Adipocyte (in vitro differentiated cells): ENCODE measurements around the gene DHRS9.

ENCODE experiments used
- DNase-seq: peaks from one replicate; pipeline ENCODE4 v3.0.0-alpha.2; 2015; ENCODE audit warnings: low read depth
- H3K27me3 ChIP-seq: replicated peaks from 2 replicates; pipeline ENCODE4 v1.7.0; 2013; ENCODE audit warnings: mild to moderate bottlenecking, low read length, moderate library complexity; ENCODE audit not compliant: control insufficient read depth, insufficient read depth
- H3K36me3 ChIP-seq: 2 replicates; pipeline ENCODE4 v1.7.0; 2013; ENCODE audit warnings: low read length, mild to moderate bottlenecking, moderate library complexity; ENCODE audit not compliant: control insufficient read depth, insufficient read depth, severe bottlenecking
- H3K4me1 ChIP-seq: 2 replicates; pipeline ENCODE4 v1.7.0; 2013; ENCODE audit warnings: mild to moderate bottlenecking, low read length, moderate library complexity; ENCODE audit not compliant: control insufficient read depth, insufficient read depth
- H3K4me3 ChIP-seq: 2 replicates; pipeline ENCODE4 v1.7.0; 2013; ENCODE audit warnings: mild to moderate bottlenecking, low read length, moderate library complexity
- H3K9ac ChIP-seq: 2 replicates; pipeline ENCODE4 v1.7.0; 2013; ENCODE audit warnings: mild to moderate bottlenecking, low read length, moderate library complexity
- H3K9me3 ChIP-seq: 2 replicates; pipeline ENCODE4 v1.7.0; 2013; ENCODE audit warnings: mild to moderate bottlenecking, low read length, moderate library complexity; ENCODE audit not compliant: control insufficient read depth

Gene DHRS9

GRCh38 chr2:169065864-169066517, 3.4 kb upstream of the DHRS9 start:
- Histone ChIP-seq H3K36me3 (no peaks in the 10 kb centered on the region), H3K9ac (peak overlapping the region; percentile 33), H3K4me1 (peaks cover 28% of the 10 kb centered on the region), H3K4me3 (no peak overlapping the region), H3K27me3 (no peaks in the 10 kb centered on the region), H3K9me3 (no peaks in the 10 kb centered on the region)
- peak; percentile 39 for DNase-seq

GRCh38 chr2:169066897-169067296, 2.5 kb upstream of the DHRS9 start:
- Histone ChIP-seq H3K36me3 (no peaks in the 10 kb centered on the region), H3K9ac (no peak overlapping the region), H3K9me3 (no peaks in the 10 kb centered on the region), H3K27me3 (no peaks in the 10 kb centered on the region), H3K4me3 (no peak overlapping the region), H3K4me1 (peaks cover 35% of the 10 kb centered on the region)
- no peak for DNase-seq

GRCh38 chr2:169069833-169070232, 470 bp downstream of the DHRS9 start:
- Histone ChIP-seq H3K4me3 (no peak overlapping the region), H3K9me3 (no peaks in the 10 kb centered on the region), H3K9ac (no peak overlapping the region), H3K27me3 (no peaks in the 10 kb centered on the region), H3K36me3 (no peaks in the 10 kb centered on the region), H3K4me1 (peaks cover 60% of the 10 kb centered on the region)
- no peak for DNase-seq

- H3K9ac ChIP-seq: no peak overlapping the region
- H3K4me1 ChIP-seq: peaks cover 53% of the 10 kb centered on the region
- H3K4me3 ChIP-seq: no peak overlapping the region
- no peak for DNase-seq
- H3K36me3 ChIP-seq: no peaks in the 10 kb centered on the region
- H3K27me3 ChIP-seq: no peaks in the 10 kb centered on the region
- H3K9me3 ChIP-seq: no peaks in the 10 kb centered on the region
Observed at GRCh38 chr2:169071455-169071854, 2.1 kb downstream of the DHRS9 start.

GRCh38 chr2:169072163-169072925, 3.0 kb downstream of the DHRS9 start:
- no peak for DNase-seq
- H3K36me3 ChIP-seq: no peaks in the 10 kb centered on the region
- H3K4me3 ChIP-seq: no peak overlapping the region
- H3K9me3 ChIP-seq: no peaks in the 10 kb centered on the region
- peak overlapping the region; percentile 62 for H3K9ac ChIP-seq
- no peaks in the 10 kb centered on the region for H3K27me3 ChIP-seq
- peaks cover 46% of the 10 kb centered on the region for H3K4me1 ChIP-seq

GRCh38 chr2:169073211-169073962, 4.0 kb downstream of the DHRS9 start:
- no peaks in the 10 kb centered on the region for H3K9me3 ChIP-seq
- H3K36me3 ChIP-seq: no peaks in the 10 kb centered on the region
- no peak for DNase-seq
- no peak overlapping the region for H3K9ac ChIP-seq
- H3K27me3 ChIP-seq: no peaks in the 10 kb centered on the region
- H3K4me3 ChIP-seq: no peak overlapping the region
- H3K4me1 ChIP-seq: peaks cover 53% of the 10 kb centered on the region

GRCh38 chr2:169073963-169074751, 4.8 kb downstream of the DHRS9 start:
- Histone ChIP-seq H3K4me3 (peak overlapping the region; percentile 38), H3K9me3 (no peaks in the 10 kb centered on the region), H3K4me1 (peaks cover 48% of the 10 kb centered on the region), H3K27me3 (no peaks in the 10 kb centered on the region), H3K9ac (no peak overlapping the region), H3K36me3 (no peaks in the 10 kb centered on the region)
- no peak for DNase-seq

- no peak overlapping the region for H3K4me3 ChIP-seq
- H3K9ac ChIP-seq: no peak overlapping the region
- no peaks in the 10 kb centered on the region for H3K9me3 ChIP-seq
- peaks cover 27% of the 10 kb centered on the region for H3K4me1 ChIP-seq
- no peaks in the 10 kb centered on the region for H3K27me3 ChIP-seq
- no peak for DNase-seq
- no peaks in the 10 kb centered on the region for H3K36me3 ChIP-seq
Observed at GRCh38 chr2:169077674-169078240, 8.4 kb downstream of the DHRS9 start.

- Histone ChIP-seq H3K27me3 (no peaks in the 10 kb centered on the region), H3K4me3 (no peak overlapping the region), H3K9me3 (no peaks in the 10 kb centered on the region), H3K4me1 (peaks cover 7% of the 10 kb centered on the region), H3K36me3 (no peaks in the 10 kb centered on the region), H3K9ac (no peak overlapping the region)
- DNase-seq: no peak
Observed at GRCh38 chr2:169080250-169081069, 11.1 kb downstream of the DHRS9 start.

GRCh38 chr2:169081551-169081950, 12.2 kb downstream of the DHRS9 start:
- Histone ChIP-seq H3K4me1 (peaks cover 7% of the 10 kb centered on the region), H3K4me3 (no peak overlapping the region), H3K36me3 (no peaks in the 10 kb centered on the region), H3K9me3 (no peaks in the 10 kb centered on the region), H3K9ac (no peak overlapping the region), H3K27me3 (no peaks in the 10 kb centered on the region)
- DNase-seq: no peak
